Measurements from ENCODE around the gene SNX12. TPM values are rescaled to one million over a fixed set of nuclear protein-coding genes. Genes with fewer than 3 reads are reported as not detected.

SNX12 gene
- total and polyA plus RNA-seq, 4 donors, result 4.5 to 21.7 (median 15.8) TPM

DNA sequence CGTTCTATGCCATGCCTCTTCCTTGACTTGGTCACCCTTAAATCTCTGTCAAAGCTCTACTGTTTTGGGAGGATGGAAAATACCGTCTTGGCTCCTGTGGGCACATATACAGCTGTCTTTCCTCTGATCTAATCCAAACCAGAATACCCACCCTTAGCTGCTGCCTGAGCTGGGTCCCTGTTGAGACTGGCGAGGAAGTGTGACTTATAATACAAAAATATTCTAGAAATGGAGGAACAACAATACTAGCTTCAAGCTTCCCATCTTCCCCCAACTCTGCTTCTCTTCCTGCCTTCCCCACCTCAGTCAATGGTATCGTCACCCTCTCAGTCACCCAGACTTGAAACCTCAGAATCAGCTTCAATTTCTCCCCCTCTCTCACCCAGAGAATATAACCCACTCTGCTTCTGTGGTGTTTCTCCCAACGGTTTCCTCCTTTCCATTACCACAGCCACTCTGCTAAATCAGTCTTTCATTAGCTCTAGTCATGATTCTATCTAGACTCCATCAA is 43.8 kb upstream of the SNX12 start:
- Histone ChIP-seq H3K4me3 (ENCODE audit: low read depth in 1 of 3, low read length in 3 of 3) (no peak overlapping the region), H3K9ac (ENCODE audit: low read depth in 1 of 2, low read length in 2 of 2) (peak overlapping the region in 1 of 2 donors; percentile 59), H3K27me3 (ENCODE audit: control insufficient read depth in 4 of 4, insufficient read depth in 4 of 4, low read length in 3 of 4) (no peaks in the 10 kb centered on the region), H3K36me3 (ENCODE audit: control insufficient read depth in 4 of 4, insufficient read depth in 3 of 4, low read depth in 1 of 4, low read length in 3 of 4) (no peaks in the 10 kb centered on the region), H3K9me3 (ENCODE audit: control insufficient read depth in 4 of 4, low read length in 3 of 4) (no peaks in the 10 kb centered on the region), H3K27ac (ENCODE audit: low read depth in 1 of 2, low read length in 2 of 2) (peak overlapping the region in 1 of 2 donors; percentile 42), H3K4me1 (ENCODE audit: control insufficient read depth in 4 of 4, insufficient read depth in 4 of 4, low read length in 3 of 4) (no peaks in the 10 kb centered on the region)
- WGBS, result 66% methylated on average over 5 of the region's 5 CpGs
- no peak for TF ChIP-seq FOXA2 (IDR thresholded peaks at IDR 0.05)
- DNase-seq (ENCODE audit: low spot score), result no peak

DNA sequence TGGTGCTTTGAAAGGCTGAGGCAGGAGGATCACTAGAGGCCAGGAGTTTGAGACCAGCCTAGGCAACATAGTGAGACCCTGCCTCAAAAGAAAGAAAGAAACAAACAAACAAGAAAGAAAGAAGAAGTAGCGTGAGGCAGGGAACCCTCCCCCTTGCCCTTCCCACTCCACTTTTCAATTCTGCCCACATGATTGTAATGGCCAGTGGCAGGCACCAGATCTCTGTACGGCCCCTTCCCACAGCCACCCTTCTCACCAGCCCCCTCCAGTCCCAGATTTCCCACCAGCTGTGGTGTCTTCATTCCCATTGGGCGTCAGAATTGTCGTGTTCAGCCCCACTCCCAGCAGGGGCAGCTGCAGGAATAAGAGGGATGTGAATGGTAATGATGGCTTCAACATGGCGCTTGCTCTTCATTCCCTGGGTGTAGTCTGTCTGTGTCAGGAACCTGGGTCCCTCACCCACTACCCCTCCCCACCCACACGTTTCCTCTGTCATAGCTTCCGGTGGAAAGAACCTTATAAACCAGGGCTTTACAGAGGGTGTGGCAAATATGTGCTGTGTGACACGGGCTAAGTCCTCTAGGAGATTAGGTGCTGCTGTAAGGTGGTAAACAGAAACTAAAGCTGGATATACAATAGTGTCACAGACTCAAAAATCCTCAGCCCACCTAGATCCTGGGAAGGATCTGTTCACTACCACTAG is 43.2 kb upstream of the SNX12 start, which contains the start of gene IL2RG:
IL2RG (minus strand) TSS at position 437 of the 703 bp plus-strand sequence; CDS start at position 399, 38 bp downstream.
- no peak for TF ChIP-seq HNF4A (conservative IDR thresholded peaks at IDR 0.05)
- no peak for TF ChIP-seq EGR1 (IDR thresholded peaks at IDR 0.05; ENCODE audit: low read depth in 2 of 2)
- no peak for TF ChIP-seq FOXA1 (IDR thresholded peaks at IDR 0.05)
- no peak for TF ChIP-seq RAD21 (IDR thresholded peaks at IDR 0.05)
- no peaks in the 10 kb centered on the region for H3K36me3 ChIP-seq (ENCODE audit: control insufficient read depth in 4 of 4, insufficient read depth in 3 of 4, low read depth in 1 of 4, low read length in 3 of 4)
- H3K9me3 ChIP-seq (ENCODE audit: control insufficient read depth in 4 of 4, low read length in 3 of 4), result no peaks in the 10 kb centered on the region
- DNase-seq (ENCODE audit: low spot score), result no peak
- no peaks in the 10 kb centered on the region for H3K27me3 ChIP-seq (ENCODE audit: control insufficient read depth in 4 of 4, insufficient read depth in 4 of 4, low read length in 3 of 4)
- peak within 1 kb of the TSS in 1 of 2 donors; percentile 59 for H3K9ac ChIP-seq (ENCODE audit: low read depth in 1 of 2, low read length in 2 of 2)
- H3K4me3 ChIP-seq (ENCODE audit: low read depth in 1 of 3, low read length in 3 of 3), result no peak within 1 kb of the TSS
- no peaks in the 10 kb centered on the region for H3K4me1 ChIP-seq (ENCODE audit: control insufficient read depth in 4 of 4, insufficient read depth in 4 of 4, low read length in 3 of 4)
- 70% methylated on average over 8 of the region's 8 CpGs for WGBS
- H3K27ac ChIP-seq (ENCODE audit: low read depth in 1 of 2, low read length in 2 of 2), result peak within 1 kb of the TSS in 1 of 2 donors; percentile 42

DNA sequence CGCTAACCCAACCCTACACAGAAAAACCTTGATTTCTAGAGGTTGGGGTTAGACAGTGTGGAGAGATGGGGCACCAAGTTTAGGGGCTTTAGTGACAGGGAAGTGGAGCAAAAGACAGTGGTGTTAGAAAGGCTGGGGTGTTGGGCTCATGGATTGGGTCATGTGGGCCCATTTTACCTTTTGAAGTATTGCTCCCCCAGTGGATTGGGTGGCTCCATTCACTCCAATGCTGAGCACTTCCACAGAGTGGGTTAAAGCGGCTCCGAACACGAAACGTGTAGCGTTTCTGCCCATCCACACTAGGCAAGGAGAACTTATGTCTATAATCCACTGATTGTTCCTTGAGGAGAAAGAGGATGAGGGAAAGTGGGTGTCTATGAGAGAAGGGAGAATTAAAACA is 40.9 kb upstream of the SNX12 start:
- no peak overlapping the region for H3K27ac ChIP-seq (ENCODE audit: low read depth in 1 of 2, low read length in 2 of 2)
- DNase-seq (ENCODE audit: low spot score), result no peak
- H3K4me3 ChIP-seq (ENCODE audit: low read depth in 1 of 3, low read length in 3 of 3), result no peak overlapping the region
- H3K27me3 ChIP-seq (ENCODE audit: control insufficient read depth in 4 of 4, insufficient read depth in 4 of 4, low read length in 3 of 4), result no peaks in the 10 kb centered on the region
- H3K9ac ChIP-seq (ENCODE audit: low read depth in 1 of 2, low read length in 2 of 2), result no peak overlapping the region
- no peaks in the 10 kb centered on the region for H3K4me1 ChIP-seq (ENCODE audit: control insufficient read depth in 4 of 4, insufficient read depth in 4 of 4, low read length in 3 of 4)
- H3K9me3 ChIP-seq (ENCODE audit: control insufficient read depth in 4 of 4, low read length in 3 of 4), result no peaks in the 10 kb centered on the region
- no peak for TF ChIP-seq RXRA (IDR thresholded peaks at IDR 0.05)
- no peak for TF ChIP-seq NR2F2 (IDR thresholded peaks at IDR 0.05)
- TF ChIP-seq FOXA2 (IDR thresholded peaks at IDR 0.05), result no peak
- no peak for TF ChIP-seq FOXA1 (IDR thresholded peaks at IDR 0.05)
- TF ChIP-seq HNF4A (conservative IDR thresholded peaks at IDR 0.05), result no peak
- TF ChIP-seq, protein P1, sequence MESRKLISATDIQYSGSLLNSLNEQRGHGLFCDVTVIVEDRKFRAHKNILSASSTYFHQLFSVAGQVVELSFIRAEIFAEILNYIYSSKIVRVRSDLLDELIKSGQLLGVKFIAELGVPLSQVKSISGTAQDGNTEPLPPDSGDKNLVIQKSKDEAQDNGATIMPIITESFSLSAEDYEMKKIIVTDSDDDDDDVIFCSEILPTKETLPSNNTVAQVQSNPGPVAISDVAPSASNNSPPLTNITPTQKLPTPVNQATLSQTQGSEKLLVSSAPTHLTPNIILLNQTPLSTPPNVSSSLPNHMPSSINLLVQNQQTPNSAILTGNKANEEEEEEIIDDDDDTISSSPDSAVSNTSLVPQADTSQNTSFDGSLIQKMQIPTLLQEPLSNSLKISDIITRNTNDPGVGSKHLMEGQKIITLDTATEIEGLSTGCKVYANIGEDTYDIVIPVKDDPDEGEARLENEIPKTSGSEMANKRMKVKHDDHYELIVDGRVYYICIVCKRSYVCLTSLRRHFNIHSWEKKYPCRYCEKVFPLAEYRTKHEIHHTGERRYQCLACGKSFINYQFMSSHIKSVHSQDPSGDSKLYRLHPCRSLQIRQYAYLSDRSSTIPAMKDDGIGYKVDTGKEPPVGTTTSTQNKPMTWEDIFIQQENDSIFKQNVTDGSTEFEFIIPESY (IDR thresholded peaks at IDR 0.05), result no peak
- TF ChIP-seq TAF1 (conservative IDR thresholded peaks at IDR 0.05), result no peak
- no peak for TF ChIP-seq YY1 (IDR thresholded peaks at IDR 0.05)
- TF ChIP-seq, protein P2, sequence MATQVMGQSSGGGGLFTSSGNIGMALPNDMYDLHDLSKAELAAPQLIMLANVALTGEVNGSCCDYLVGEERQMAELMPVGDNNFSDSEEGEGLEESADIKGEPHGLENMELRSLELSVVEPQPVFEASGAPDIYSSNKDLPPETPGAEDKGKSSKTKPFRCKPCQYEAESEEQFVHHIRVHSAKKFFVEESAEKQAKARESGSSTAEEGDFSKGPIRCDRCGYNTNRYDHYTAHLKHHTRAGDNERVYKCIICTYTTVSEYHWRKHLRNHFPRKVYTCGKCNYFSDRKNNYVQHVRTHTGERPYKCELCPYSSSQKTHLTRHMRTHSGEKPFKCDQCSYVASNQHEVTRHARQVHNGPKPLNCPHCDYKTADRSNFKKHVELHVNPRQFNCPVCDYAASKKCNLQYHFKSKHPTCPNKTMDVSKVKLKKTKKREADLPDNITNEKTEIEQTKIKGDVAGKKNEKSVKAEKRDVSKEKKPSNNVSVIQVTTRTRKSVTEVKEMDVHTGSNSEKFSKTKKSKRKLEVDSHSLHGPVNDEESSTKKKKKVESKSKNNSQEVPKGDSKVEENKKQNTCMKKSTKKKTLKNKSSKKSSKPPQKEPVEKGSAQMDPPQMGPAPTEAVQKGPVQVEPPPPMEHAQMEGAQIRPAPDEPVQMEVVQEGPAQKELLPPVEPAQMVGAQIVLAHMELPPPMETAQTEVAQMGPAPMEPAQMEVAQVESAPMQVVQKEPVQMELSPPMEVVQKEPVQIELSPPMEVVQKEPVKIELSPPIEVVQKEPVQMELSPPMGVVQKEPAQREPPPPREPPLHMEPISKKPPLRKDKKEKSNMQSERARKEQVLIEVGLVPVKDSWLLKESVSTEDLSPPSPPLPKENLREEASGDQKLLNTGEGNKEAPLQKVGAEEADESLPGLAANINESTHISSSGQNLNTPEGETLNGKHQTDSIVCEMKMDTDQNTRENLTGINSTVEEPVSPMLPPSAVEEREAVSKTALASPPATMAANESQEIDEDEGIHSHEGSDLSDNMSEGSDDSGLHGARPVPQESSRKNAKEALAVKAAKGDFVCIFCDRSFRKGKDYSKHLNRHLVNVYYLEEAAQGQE (IDR thresholded peaks at IDR 0.05), result no peak
- TF ChIP-seq SP1 (IDR thresholded peaks at IDR 0.05), result no peak
- TF ChIP-seq, protein P3, sequence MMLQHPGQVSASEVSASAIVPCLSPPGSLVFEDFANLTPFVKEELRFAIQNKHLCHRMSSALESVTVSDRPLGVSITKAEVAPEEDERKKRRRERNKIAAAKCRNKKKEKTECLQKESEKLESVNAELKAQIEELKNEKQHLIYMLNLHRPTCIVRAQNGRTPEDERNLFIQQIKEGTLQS (IDR thresholded peaks at IDR 0.05), result no peak
- no peaks in the 10 kb centered on the region for H3K36me3 ChIP-seq (ENCODE audit: control insufficient read depth in 4 of 4, insufficient read depth in 3 of 4, low read depth in 1 of 4, low read length in 3 of 4)
- 91% methylated on average over 6 of the region's 6 CpGs for WGBS

All from liver (tissue), 9 donors.